Subcutaneous preadipocyte (primary cell): ENCODE data around the gene SYPL1. TPM values are rescaled to one million over a fixed set of nuclear protein-coding genes. Genes with fewer than 3 reads are reported as not detected.

Source experiments
- total RNA-seq: library from RNA; depleted of rRNA; stranded (reverse); fragments of >200 nt; gene quantifications from 2 replicates; pipeline ENCODE4 v1.2.3, GENCODE V29; 2012

Gene SYPL1
- total RNA-seq: 39.3 and 44.8 TPM in 2 replicates

DNA sequence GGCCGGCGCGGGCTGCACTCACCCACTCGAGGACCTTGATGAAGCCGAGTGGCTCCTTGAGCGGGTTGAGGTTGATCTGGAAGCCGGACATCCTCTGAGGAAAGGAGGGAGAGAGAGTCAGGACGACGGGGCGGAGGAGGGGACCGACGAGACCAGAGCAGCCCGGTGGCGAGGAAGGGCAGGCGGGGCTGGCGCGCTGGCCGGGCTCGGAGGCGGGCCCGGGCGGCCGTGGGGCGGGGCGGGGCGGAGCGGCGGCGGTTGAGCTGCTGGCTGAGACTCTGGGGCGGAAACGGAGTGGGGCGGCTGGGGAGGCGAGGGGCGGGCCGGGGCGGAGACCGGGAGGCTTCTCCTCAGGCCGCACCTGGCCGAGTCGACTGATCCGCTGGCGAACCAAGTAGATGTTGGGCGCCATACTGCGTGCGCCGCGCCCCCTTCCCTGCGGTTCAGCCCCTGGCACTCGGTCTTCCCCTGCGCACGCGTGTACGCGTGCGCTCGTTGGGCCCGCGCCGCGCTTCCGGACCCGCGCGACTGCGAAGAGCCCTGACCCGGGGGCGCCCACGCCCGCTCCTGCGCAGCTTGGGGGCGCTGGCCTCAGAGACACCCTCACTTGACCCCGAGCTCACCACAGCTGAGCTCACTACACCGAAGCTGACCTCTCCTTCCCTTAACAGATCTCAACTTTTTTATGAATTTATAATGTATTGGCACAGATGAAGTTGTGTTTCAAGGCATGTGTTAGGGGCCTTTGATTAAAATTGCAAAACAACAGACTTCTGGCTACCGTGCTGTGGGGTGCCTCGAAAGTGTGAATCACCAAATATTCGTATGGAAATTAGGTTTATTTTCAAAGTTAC lies at the start of gene SYPL1:
Gene SYPL1, minus strand, starts transcription at position 195 of the 854 bp plus-strand sequence. Its CDS starts 104 bp downstream, at position 91.

Other genes starting within 250 kb of the SYPL1 start
- gene ATXN7L1, start 235.7 kb downstream of the SYPL1 start, total RNA-seq: 11.4 and 12.3 TPM in 2 replicates
- 12.5 and 23.5 TPM in 2 replicates for gene CDHR3, start 149.0 kb downstream of the SYPL1 start, total RNA-seq
- 98.7 and 135 TPM in 2 replicates for gene NAMPT, start 172.7 kb upstream of the SYPL1 start, total RNA-seq